ENCODE results near the gene SMIM22.

GRCh38 chr16:4787627-4788482 lies 7.3 kb upstream of the SMIM22 start, which contains the start of gene SEPTIN12:
- no peak for TF ChIP-seq CTCF (IDR thresholded peaks at IDR 0.05; ENCODE audit: insufficient read depth, low read length, poor library complexity, severe bottlenecking)
- no peak for TF ChIP-seq EZH2phosphoT487 (conservative IDR thresholded peaks at IDR 0.05; ENCODE audit: low read length)

Measured in SU-DHL-6 (cell line).